OCI-LY1 (cell line): Measurements from ENCODE around the gene PTPRD.

ENCODE experiments used
- EZH2 ChIP-seq: fragments of 200-600 bp; sonication (generic), shearing (Covaris generic); IDR thresholded peaks from 2 replicates; pipeline ENCODE4 v1.8.0; 2017; ENCODE audit warnings: borderline replicate concordance, mixed run types, mild to moderate bottlenecking, antibody characterized with exemption, low read length, moderate library complexity, mixed read lengths
- TF ChIP-seq, protein P1 (sequence below): fragments of 200-600 bp; sonication (generic), shearing (Covaris generic); IDR thresholded peaks from 2 replicates; pipeline ENCODE4 v1.5.1; 2017; ENCODE audit warnings: mild to moderate bottlenecking, antibody characterized with exemption, low read length, moderate library complexity, mixed read lengths

DNA sequence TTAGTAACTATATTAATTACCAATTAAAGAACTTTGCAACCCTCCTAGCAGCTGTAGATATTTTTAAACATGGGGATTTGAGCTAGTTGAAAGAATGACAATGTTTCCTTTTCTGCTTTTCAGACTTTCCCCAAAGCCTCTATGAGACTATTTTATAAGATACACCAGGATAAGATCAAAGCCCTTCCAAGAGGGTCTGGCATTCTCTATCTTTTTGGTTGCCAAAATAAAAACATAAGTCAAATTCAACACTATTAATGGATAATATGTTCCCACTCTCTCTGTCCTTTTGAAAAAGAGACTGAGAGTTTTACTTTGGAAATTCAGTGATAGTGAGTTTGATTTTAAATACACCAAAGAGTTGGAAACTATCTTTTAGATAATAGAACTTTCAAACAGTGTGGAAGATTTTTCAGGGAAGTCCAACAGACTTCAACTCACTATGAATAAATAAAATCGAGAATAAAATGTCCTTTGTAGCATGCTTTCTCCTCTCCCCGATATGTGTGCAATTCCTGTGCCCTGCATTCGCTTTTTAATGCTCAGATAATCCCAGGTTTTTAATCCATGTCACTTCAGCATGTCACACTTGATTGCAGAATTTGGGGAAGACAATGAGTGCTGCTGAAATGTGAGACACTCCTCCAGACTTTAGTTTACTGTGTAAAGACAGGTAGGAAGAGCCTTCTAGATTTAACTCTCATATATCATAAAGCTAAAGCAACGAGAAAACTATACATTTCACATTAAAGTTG, 1717.5 kb downstream of the PTPRD start:
- TF ChIP-seq, protein P1, sequence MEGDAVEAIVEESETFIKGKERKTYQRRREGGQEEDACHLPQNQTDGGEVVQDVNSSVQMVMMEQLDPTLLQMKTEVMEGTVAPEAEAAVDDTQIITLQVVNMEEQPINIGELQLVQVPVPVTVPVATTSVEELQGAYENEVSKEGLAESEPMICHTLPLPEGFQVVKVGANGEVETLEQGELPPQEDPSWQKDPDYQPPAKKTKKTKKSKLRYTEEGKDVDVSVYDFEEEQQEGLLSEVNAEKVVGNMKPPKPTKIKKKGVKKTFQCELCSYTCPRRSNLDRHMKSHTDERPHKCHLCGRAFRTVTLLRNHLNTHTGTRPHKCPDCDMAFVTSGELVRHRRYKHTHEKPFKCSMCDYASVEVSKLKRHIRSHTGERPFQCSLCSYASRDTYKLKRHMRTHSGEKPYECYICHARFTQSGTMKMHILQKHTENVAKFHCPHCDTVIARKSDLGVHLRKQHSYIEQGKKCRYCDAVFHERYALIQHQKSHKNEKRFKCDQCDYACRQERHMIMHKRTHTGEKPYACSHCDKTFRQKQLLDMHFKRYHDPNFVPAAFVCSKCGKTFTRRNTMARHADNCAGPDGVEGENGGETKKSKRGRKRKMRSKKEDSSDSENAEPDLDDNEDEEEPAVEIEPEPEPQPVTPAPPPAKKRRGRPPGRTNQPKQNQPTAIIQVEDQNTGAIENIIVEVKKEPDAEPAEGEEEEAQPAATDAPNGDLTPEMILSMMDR: no peak
- no peak for TF ChIP-seq EZH2
